H7 (cell line): ENCODE results near the gene STK35. TPM values are rescaled to one million over a fixed set of nuclear protein-coding genes. Genes with fewer than 3 reads are reported as not detected.

Source experiments
- total RNA-seq: library from RNA; depleted of rRNA; stranded (reverse); fragments of >200 nt; shearing (Covaris generic); gene quantifications from 2 replicates; pipeline ENCODE4 v1.2.3, GENCODE V29; 2014; rRNA removed

STK35 gene
- total RNA-seq, 1 experiment from 2014 or later, result 40.8 TPM

Other genes starting within 250 kb of the STK35 start
- 6.7 and 8.1 TPM in 2 replicates for gene SIRPA, start 206.4 kb upstream of the STK35 start, total RNA-seq
- gene PDYN, start 107.8 kb upstream of the STK35 start, total RNA-seq, result 0.15 and 0.52 TPM in 2 replicates
- 0.90 TPM in 1 of 2 replicates, not detected in the other for gene TGM3, start 194.2 kb downstream of the STK35 start, total RNA-seq